ENCODE data around the gene OR5P2. TPM values are rescaled to one million over a fixed set of nuclear protein-coding genes. Genes with fewer than 3 reads are reported as not detected.
"Not testable (repeated sequence)": the region's sequence is repeated elsewhere in the genome, so short reads cannot be mapped to it uniquely, and the experiment has no call there.

OR5P2 gene
- total RNA-seq, 1 donor from 2014 or later, result 0.26 TPM

- DNase-seq (ENCODE audit: low spot score), result no peak
- Mint-ChIP-seq H3K36me3 (ENCODE audit: low read depth, unreplicated experiment) (no peaks in the 10 kb centered on the region), H3K9me3 (ENCODE audit: unreplicated experiment) (no peaks in the 10 kb centered on the region), H3K4me3 (ENCODE audit: unreplicated experiment) (no peak overlapping the region), H3K4me1 (ENCODE audit: unreplicated experiment) (no peaks in the 10 kb centered on the region), H3K27me3 (ENCODE audit: unreplicated experiment) (no peaks in the 10 kb centered on the region), H3K27ac (ENCODE audit: unreplicated experiment) (no peak overlapping the region)
- no peak for TF ChIP-seq CTCF (IDR thresholded peaks at IDR 0.05; ENCODE audit: unreplicated experiment)
These were observed 36.8 kb upstream of the OR5P2 start for GRCh38 chr11:7833527-7833926.

GRCh38 chr11:7830740-7831139, 34.0 kb upstream of the OR5P2 start, which contains the start of gene OR5P3:
OR5P3 (minus strand) TSS chr11:7830840.
- no peaks in the 10 kb centered on the region for H3K36me3 Mint-ChIP-seq (ENCODE audit: low read depth, unreplicated experiment)
- H3K4me3 Mint-ChIP-seq (ENCODE audit: unreplicated experiment), result no peak within 1 kb of the TSS
- H3K9me3 Mint-ChIP-seq (ENCODE audit: unreplicated experiment), result no peaks in the 10 kb centered on the region
- H3K27me3 Mint-ChIP-seq (ENCODE audit: unreplicated experiment), result no peaks in the 10 kb centered on the region
- DNase-seq (ENCODE audit: low spot score), result no peak
- H3K27ac Mint-ChIP-seq (ENCODE audit: unreplicated experiment), result no peak within 1 kb of the TSS
- TF ChIP-seq CTCF (IDR thresholded peaks at IDR 0.05; ENCODE audit: unreplicated experiment), result no peak
- H3K4me1 Mint-ChIP-seq (ENCODE audit: unreplicated experiment), result no peaks in the 10 kb centered on the region

GRCh38 chr11:7826324-7826723, 29.6 kb upstream of the OR5P2 start:
- Mint-ChIP-seq H3K4me1 (ENCODE audit: unreplicated experiment) (no peaks in the 10 kb centered on the region), H3K27me3 (ENCODE audit: unreplicated experiment) (no peaks in the 10 kb centered on the region), H3K4me3 (ENCODE audit: unreplicated experiment) (no peak overlapping the region), H3K36me3 (ENCODE audit: low read depth, unreplicated experiment) (no peaks in the 10 kb centered on the region), H3K27ac (ENCODE audit: unreplicated experiment) (no peak overlapping the region), H3K9me3 (ENCODE audit: unreplicated experiment) (no peaks in the 10 kb centered on the region)
- no peak for TF ChIP-seq CTCF (IDR thresholded peaks at IDR 0.05; ENCODE audit: unreplicated experiment)
- no peak for DNase-seq (ENCODE audit: low spot score)

GRCh38 chr11:7820417-7820816, 23.7 kb upstream of the OR5P2 start:
- not testable (repeated sequence) for H3K27ac Mint-ChIP-seq (ENCODE audit: unreplicated experiment); H3K4me1 Mint-ChIP-seq (ENCODE audit: unreplicated experiment); H3K36me3 Mint-ChIP-seq (ENCODE audit: low read depth, unreplicated experiment); H3K9me3 Mint-ChIP-seq (ENCODE audit: unreplicated experiment); H3K27me3 Mint-ChIP-seq (ENCODE audit: unreplicated experiment); DNase-seq (ENCODE audit: low spot score)
- H3K4me3 Mint-ChIP-seq (ENCODE audit: unreplicated experiment), result peak overlapping the region; percentile 38

- not testable (repeated sequence) for H3K27ac Mint-ChIP-seq (ENCODE audit: unreplicated experiment); DNase-seq (ENCODE audit: low spot score); H3K9me3 Mint-ChIP-seq (ENCODE audit: unreplicated experiment); H3K27me3 Mint-ChIP-seq (ENCODE audit: unreplicated experiment); H3K4me3 Mint-ChIP-seq (ENCODE audit: unreplicated experiment); H3K36me3 Mint-ChIP-seq (ENCODE audit: low read depth, unreplicated experiment); H3K4me1 Mint-ChIP-seq (ENCODE audit: unreplicated experiment)
These were observed 18.2 kb upstream of the OR5P2 start for GRCh38 chr11:7814897-7815296.

GRCh38 chr11:7810301-7810700, 13.6 kb upstream of the OR5P2 start:
- H3K27ac Mint-ChIP-seq (ENCODE audit: unreplicated experiment); H3K4me1 Mint-ChIP-seq (ENCODE audit: unreplicated experiment); H3K27me3 Mint-ChIP-seq (ENCODE audit: unreplicated experiment); H3K36me3 Mint-ChIP-seq (ENCODE audit: low read depth, unreplicated experiment); DNase-seq (ENCODE audit: low spot score); H3K4me3 Mint-ChIP-seq (ENCODE audit: unreplicated experiment): not testable (repeated sequence)
- peaks cover 11% of the 10 kb centered on the region for H3K9me3 Mint-ChIP-seq (ENCODE audit: unreplicated experiment)

GRCh38 chr11:7793233-7793632, 3.5 kb downstream of the OR5P2 start:
- Mint-ChIP-seq H3K4me1 (ENCODE audit: unreplicated experiment) (no peaks in the 10 kb centered on the region), H3K36me3 (ENCODE audit: low read depth, unreplicated experiment) (no peaks in the 10 kb centered on the region), H3K27me3 (ENCODE audit: unreplicated experiment) (no peaks in the 10 kb centered on the region), H3K27ac (ENCODE audit: unreplicated experiment) (no peak overlapping the region), H3K9me3 (ENCODE audit: unreplicated experiment) (no peaks in the 10 kb centered on the region), H3K4me3 (ENCODE audit: unreplicated experiment) (no peak overlapping the region)
- DNase-seq (ENCODE audit: low spot score), result no peak
- no peak for TF ChIP-seq CTCF (IDR thresholded peaks at IDR 0.05; ENCODE audit: unreplicated experiment)
